H1 (cell line): ENCODE measurements around the gene UNC13C. TPM values are rescaled to one million over a fixed set of nuclear protein-coding genes. Genes with fewer than 3 reads are reported as not detected.

Experiments used
- CTCF ChIA-PET: fragments of 300-600 bp; sonication (Branson Sonifier 250); formaldehyde crosslinking; loops from one replicate; lab custom pipeline; 2021; ENCODE audit not compliant: partially characterized antibody; lab: Charles Lee
- POLR2A ChIA-PET: fragments of 300-600 bp; sonication (Branson Sonifier 250); formaldehyde crosslinking; loops from one replicate; lab custom pipeline; 2021; ENCODE audit warnings: inconsistent platforms; ENCODE audit not compliant: partially characterized antibody; lab: Charles Lee
- DNase-seq, 2 experiments: peaks; one replicate each; pipeline versions ENCODE4 v3.0.0 to v3.0.0-alpha.2; 2010 to 2022; ENCODE audit warnings: low spot score in 2 of 2, low read depth in 1 of 2, mixed read lengths in 1 of 2
- FAIRE-seq: peaks from 2 replicates; lab custom pipeline; 2011; peaks lifted over from hg19 to GRCh38; lab: Jason Lieb, UNC
- H2AFZ ChIP-seq: 2 replicates; pipeline ENCODE4 v1.8.1; 2012; ENCODE audit warnings: low read length, inconsistent platforms
- H2AK5ac ChIP-seq: 2 replicates; pipeline ENCODE4 v1.6.1; 2013; ENCODE audit warnings: low read depth, low read length
- H2BK120ac ChIP-seq: replicated peaks from 2 replicates; pipeline ENCODE3; 2013; ENCODE audit warnings: low read depth, low read length, inconsistent platforms
- H2BK12ac ChIP-seq: 2 replicates; pipeline ENCODE4 v1.6.1; 2013; ENCODE audit warnings: low read depth, low read length
- H2BK15ac ChIP-seq: 2 replicates; pipeline ENCODE4 v1.6.1; 2013; ENCODE audit warnings: low read length
- H2BK20ac ChIP-seq: 2 replicates; pipeline ENCODE4 v1.6.1; 2013; ENCODE audit warnings: low read length
- H2BK5ac ChIP-seq: 2 replicates; pipeline ENCODE4 v1.6.1; 2013; ENCODE audit warnings: low read depth, low read length
- H3K14ac ChIP-seq: 2 replicates; pipeline ENCODE4 v1.6.1; 2013; ENCODE audit warnings: inconsistent platforms; ENCODE audit not compliant: insufficient read length
- H3K18ac ChIP-seq: 2 replicates; pipeline ENCODE4 v1.6.1; 2013; ENCODE audit warnings: low read length; ENCODE audit errors: extremely low read depth
- H3K23ac ChIP-seq: 2 replicates; pipeline ENCODE4 v1.6.1; 2013; ENCODE audit warnings: inconsistent platforms; ENCODE audit not compliant: insufficient read length
- H3K23me2 ChIP-seq: 2 replicates; pipeline ENCODE4 v1.6.1; 2013; ENCODE audit warnings: low read depth, low read length
- H3K27ac ChIP-seq: 2 replicates; pipeline ENCODE4 v1.6.1; 2011; ENCODE audit warnings: low read depth, low read length, inconsistent platforms
- H3K27me3 ChIP-seq, 4 experiments: replicated peaks in 1 of 4; 1 replicate in 1 of 4; 2 replicates in 3 of 4; pipeline versions ENCODE4 v1.6.1 to v1.8.1; 2011 to 2013; ENCODE audit warnings: low read length in 3 of 4, mild to moderate bottlenecking in 3 of 4, inconsistent platforms in 2 of 4, mixed read lengths in 2 of 4, moderate library complexity in 1 of 4; ENCODE audit not compliant: control insufficient read depth in 3 of 4, insufficient read depth in 3 of 4; ENCODE audit errors: extremely low read depth in 1 of 4
- H3K36me3 ChIP-seq, 4 experiments: 2 replicates each; pipeline versions ENCODE4 v1.6.1 to v1.8.1; 2011 to 2013; ENCODE audit warnings: mild to moderate bottlenecking in 4 of 4, low read length in 3 of 4, moderate library complexity in 2 of 4, control low read depth in 1 of 4, inconsistent platforms in 1 of 4; ENCODE audit not compliant: insufficient read depth in 4 of 4, control insufficient read depth in 2 of 4
- H3K4ac ChIP-seq: replicated peaks from 2 replicates; pipeline ENCODE3; 2013; ENCODE audit warnings: low read length, low read depth, mixed read lengths, inconsistent platforms; ENCODE audit not compliant: insufficient read length
- H3K4me1 ChIP-seq, 4 experiments: replicated peaks in 1 of 4; 1 replicate in 1 of 4; 2 replicates in 3 of 4; pipeline versions ENCODE4 v1.6.1 to v1.8.1; 2011 to 2013; ENCODE audit warnings: low read length in 3 of 4, inconsistent platforms in 2 of 4, mixed read lengths in 1 of 4; ENCODE audit not compliant: insufficient read depth in 4 of 4, control insufficient read depth in 3 of 4
- H3K4me2 ChIP-seq, 2 experiments: 2 replicates each; pipeline versions ENCODE4 v1.6.1 to v1.8.1; 2011 to 2013; ENCODE audit warnings: low read depth in 2 of 2, low read length in 2 of 2, control low read depth in 1 of 2, inconsistent platforms in 1 of 2, mild to moderate bottlenecking in 1 of 2; ENCODE audit not compliant: insufficient read depth in 1 of 2
- H3K4me3 ChIP-seq, 4 experiments: fragments of 200-600, 300-600 bp in 1 of 4; sonication (generic), shearing (Covaris generic), sonication (Bioruptor Twin) in 1 of 4; 2 replicates each; pipeline versions ENCODE4 v1.5.1 to v1.8.1; 2011 to 2016; ENCODE audit warnings: low read length in 4 of 4, low read depth in 3 of 4, control low read depth in 2 of 4, inconsistent platforms in 2 of 4, mild to moderate bottlenecking in 2 of 4, mixed read lengths in 1 of 4, moderate library complexity in 1 of 4; ENCODE audit not compliant: insufficient read depth in 2 of 4; ENCODE audit errors: extremely low read depth in 1 of 4
- H3K56ac ChIP-seq: replicated peaks from 2 replicates; pipeline ENCODE3; 2013; ENCODE audit warnings: low read depth, mild to moderate bottlenecking, mixed read lengths, low read length, inconsistent platforms; ENCODE audit not compliant: insufficient read length
- H3K79me1 ChIP-seq: 2 replicates; pipeline ENCODE4 v1.6.1; 2013; ENCODE audit warnings: low read depth, low read length, control low read depth
- H3K79me2 ChIP-seq, 2 experiments: 2 replicates each; pipeline versions ENCODE4 v1.6.1 to v1.8.1; 2012 to 2013; ENCODE audit warnings: low read length in 2 of 2, mild to moderate bottlenecking in 2 of 2, inconsistent platforms in 1 of 2; ENCODE audit not compliant: insufficient read depth in 2 of 2, control insufficient read depth in 1 of 2
- H3K9ac ChIP-seq, 4 experiments: replicated peaks in 1 of 4; 1 replicate in 1 of 4; 2 replicates in 3 of 4; pipeline versions ENCODE4 v1.6.1 to v1.8.1; 2011 to 2013; ENCODE audit warnings: low read depth in 3 of 4, low read length in 3 of 4, control low read depth in 2 of 4, mild to moderate bottlenecking in 2 of 4, moderate library complexity in 2 of 4, inconsistent platforms in 1 of 4; ENCODE audit errors: extremely low read depth in 1 of 4
- H3K9me3 ChIP-seq, 2 experiments: 2 replicates each; pipeline versions ENCODE4 v1.6.1 to v1.8.1; 2012 to 2013; ENCODE audit warnings: mild to moderate bottlenecking in 2 of 2, moderate library complexity in 2 of 2, control low read depth in 1 of 2, inconsistent platforms in 1 of 2, low read depth in 1 of 2, low read length in 1 of 2, mixed read lengths in 1 of 2; ENCODE audit not compliant: insufficient read depth in 2 of 2
- H4K20me1 ChIP-seq, 2 experiments: replicated peaks in 1 of 2; 2 replicates each; pipeline versions ENCODE3 to v1.8.1; 2011 to 2013; ENCODE audit warnings: inconsistent platforms in 2 of 2, low read length in 2 of 2, mild to moderate bottlenecking in 1 of 2; ENCODE audit not compliant: insufficient read depth in 2 of 2, control insufficient read depth in 1 of 2
- H4K5ac ChIP-seq: 2 replicates; pipeline ENCODE4 v1.6.1; 2013; ENCODE audit warnings: low read length, low read depth, mixed read lengths, inconsistent platforms; ENCODE audit not compliant: insufficient read length
- H4K8ac ChIP-seq: 2 replicates; pipeline ENCODE4 v1.8.0; 2013; ENCODE audit warnings: mild to moderate bottlenecking, moderate library complexity, low read length, inconsistent platforms; ENCODE audit not compliant: insufficient read depth; ENCODE audit errors: extremely low read depth
- H4K91ac ChIP-seq: replicated peaks from 2 replicates; pipeline ENCODE3; 2013; ENCODE audit warnings: low read length, mixed read lengths, inconsistent platforms; ENCODE audit not compliant: insufficient read length
- CBX8 ChIP-seq: fragments of 300-800, 300-1000 bp; sonication (generic); IDR thresholded peaks from 2 replicates; pipeline ENCODE4 v1.7.1; 2016; ENCODE audit warnings: low read depth, low read length, borderline replicate concordance
- CTCF ChIP-seq, 3 experiments: IDR thresholded peaks; 1 replicate in 2 of 3; 2 replicates in 1 of 3; pipeline versions ENCODE4 v1.5.1 to v1.6.1; 2011; ENCODE audit warnings: low read length in 3 of 3, mild to moderate bottlenecking in 3 of 3, inconsistent platforms in 2 of 3, low read depth in 1 of 3, moderate library complexity in 1 of 3; ENCODE audit not compliant: insufficient read depth in 1 of 3; ENCODE audit errors: control extremely low read depth in 1 of 3
- RAD21 ChIP-seq, 2 experiments: IDR thresholded peaks in 1 of 2; conservative IDR thresholded peaks in 1 of 2; 2 replicates each; pipeline ENCODE4 v1.6.1; 2011; ENCODE audit warnings: low read depth in 2 of 2, low read length in 2 of 2, improper control_type of control experiment in 1 of 2, inconsistent platforms in 1 of 2, mild to moderate bottlenecking in 1 of 2, moderate library complexity in 1 of 2
- WGBS, 2 experiments: shearing (Covaris generic) in 1 of 2; methylation state at CpG; one replicate each; pipeline versions ENCODE4 v1.1.6 to v1.1.7; 2013 to 2015; ENCODE audit warnings: low lambda C conversion rate in 2 of 2, mixed read lengths in 2 of 2, inconsistent platforms in 1 of 2, low coverage in 1 of 2, missing lambda C conversion rate in 1 of 2; ENCODE audit not compliant: insufficient replicate concordance in 2 of 2, insufficient coverage in 1 of 2, insufficient read length in 1 of 2; ENCODE audit errors: extremely low coverage in 1 of 2, missing lambda C conversion rate in 1 of 2; 5-methylcytosine and 5-hydroxymethylcytosine counted together
- polyA plus RNA-seq, 7 experiments: library from polyadenylated mRNA; depleted of rRNA in 3 of 7; stranded (reverse) in 5 of 7; unstranded in 2 of 7; fragments of >200 nt in 5 of 7; fragments of 200-250 nt in 2 of 7; gene quantifications; 1 replicate in 5 of 7; 2 replicates in 1 of 7; 4 replicates in 1 of 7; pipeline versions ENCODE4 v1.2.1 to v1.2.3, GENCODE V29; 2011 to 2013; ENCODE audit warnings: missing spikeins in 2 of 7, mixed read lengths in 2 of 7
- total RNA-seq: library from RNA; stranded (reverse); fragmentation: NEBNext Ultra II Directional; extraction: Animal tissue kit (Norgen Biotek cat#: 25700); gene quantifications from 2 replicates; pipeline ENCODE4 v1.2.1, GENCODE V29; 2021

Gene UNC13C
- total and polyA plus RNA-seq, 2 of the 8 experiments (the other 6 are each of a cell fraction or from before 2014, with no cell fraction given) = 0.02 to 0.13 TPM

GRCh38 chr15:54481819-54482218 is 503.6 kb downstream of the UNC13C start:
- H2BK120ac ChIP-seq = no peak overlapping the region
- no peak overlapping the region for H3K27ac ChIP-seq
- peak overlapping the region; percentile 16 for H2AFZ ChIP-seq
- H3K4ac ChIP-seq = no peak overlapping the region
- H3K79me2 ChIP-seq = no peaks in the 10 kb centered on the region
- ChIA-PET POLR2A (no interaction called here), CTCF (no interaction called here)
- H4K20me1 ChIP-seq = no peaks in the 10 kb centered on the region
- H3K23me2 ChIP-seq = no peaks in the 10 kb centered on the region
- no peaks in the 10 kb centered on the region for H3K36me3 ChIP-seq
- H3K79me1 ChIP-seq = no peaks in the 10 kb centered on the region
- no peak overlapping the region for H3K4me2 ChIP-seq
- no peak overlapping the region for H3K56ac ChIP-seq
- no peak overlapping the region for H2AK5ac ChIP-seq
- H3K9me3 ChIP-seq = peaks cover 0 to 2% of the 10 kb centered on the region in 2 experiments; a peak in 1 of 4 replicates
- TF ChIP-seq RAD21 (IDR thresholded peaks at IDR 0.05 in 1 of 2, conservative IDR thresholded peaks at IDR 0.05 in 1 of 2; ENCODE audit: low read depth in 2 of 2, low read length in 2 of 2) (peak; percentile 39 to 41), CBX8 (no peak), CTCF (IDR thresholded peaks at IDR 0.05; ENCODE audit: control extremely low read depth in 1 of 3, insufficient read depth in 1 of 3, low read depth in 1 of 3, low read length in 3 of 3) (peak in 2 of 3 experiments; percentile 8 to 21; a peak in 2 of 4 replicates)
- H4K8ac ChIP-seq = peak overlapping the region; percentile 89; the same call in 1 of the 2 replicates
- no peak overlapping the region for H3K9ac ChIP-seq
- H3K4me1 ChIP-seq = no peaks in the 10 kb centered on the region
- FAIRE-seq (no peak), DNase-seq (no peak)
- no peak overlapping the region for H2BK15ac ChIP-seq
- 90% methylated on average over 3 of the region's 3 CpGs; no CpG with 5 or more reads in 1 of the 2 experiments for WGBS, 2 experiments
- H2BK12ac ChIP-seq = no peak overlapping the region
- no peak overlapping the region for H3K14ac ChIP-seq
- no peak overlapping the region for H3K23ac ChIP-seq
- no peak overlapping the region for H4K91ac ChIP-seq
- no peak overlapping the region for H2BK5ac ChIP-seq
- no peak overlapping the region for H4K5ac ChIP-seq
- no peak overlapping the region for H2BK20ac ChIP-seq
- no peak overlapping the region for H3K18ac ChIP-seq
- H3K4me3 ChIP-seq = no peak overlapping the region
- H3K27me3 ChIP-seq = no peaks in the 10 kb centered on the region
